Testis (tissue), 2 donors: ENCODE data around the gene MCTP1.
"Not testable (repeated sequence)": the region's sequence is repeated elsewhere in the genome, so short reads cannot be mapped to it uniquely, and the experiment has no call there.

Experiments used
- CTCF ChIP-seq, 3 experiments: fragments of 450-650 bp in 2 of 3; fragments of 200-600 bp in 1 of 3; sonication (generic) in 1 of 3; IDR thresholded peaks; one replicate each; pipeline ENCODE4 v1.5.1; 2016 to 2019; ENCODE audit warnings: antibody characterized with exemption in 3 of 3, mild to moderate bottlenecking in 2 of 3, moderate library complexity in 1 of 3
- POLR2A ChIP-seq: fragments of 450-650 bp; IDR thresholded peaks from one replicate; pipeline ENCODE4 v1.6.1; 2017; ENCODE audit warnings: antibody characterized with exemption, mild to moderate bottlenecking, moderate library complexity

- TF ChIP-seq CTCF (IDR thresholded peaks at IDR 0.05); POLR2A: not testable (repeated sequence)
These were observed 456.7 kb downstream of the MCTP1 start for GRCh38 chr5:94828222-94828621.
